Ureter (tissue), 1 donor: ENCODE data around the gene AP3B1. TPM values are rescaled to one million over a fixed set of nuclear protein-coding genes. Genes with fewer than 3 reads are reported as not detected.
"Not testable (repeated sequence)": the region's sequence is repeated elsewhere in the genome, so short reads cannot be mapped to it uniquely, and the experiment has no call there.

Experiments used
- DNase-seq: peaks from one replicate; pipeline ENCODE4 v3.0.0-alpha.2; 2020; ENCODE audit warnings: low spot score
- total RNA-seq: library from RNA; stranded (reverse); gene quantifications from one replicate; pipeline ENCODE4 v1.2.4, GENCODE V29; 2023
- donor health status: DM: yes; HTN: yes; CAD: no.

AP3B1 gene
- total RNA-seq, 1 donor from 2014 or later, result 53.2 TPM

GRCh38 chr5:78065663-78066062 lies 228.8 kb downstream of the AP3B1 start:
- DNase-seq, result no peak

GRCh38 chr5:78064941-78065472 lies 229.5 kb downstream of the AP3B1 start:
- DNase-seq, result no peak

GRCh38 chr5:78063495-78063894 lies 231.0 kb downstream of the AP3B1 start:
- DNase-seq, result no peak

- DNase-seq, result no peak
These were observed 231.9 kb downstream of the AP3B1 start for GRCh38 chr5:78062645-78063044.

GRCh38 chr5:78060421-78060820 lies 234.1 kb downstream of the AP3B1 start:
- no peak for DNase-seq

GRCh38 chr5:78058625-78059024 lies 235.9 kb downstream of the AP3B1 start:
- no peak for DNase-seq

GRCh38 chr5:78056901-78057514 lies 237.5 kb downstream of the AP3B1 start:
- DNase-seq, result no peak

GRCh38 chr5:78056053-78056452 lies 238.4 kb downstream of the AP3B1 start:
- DNase-seq, result no peak

GRCh38 chr5:78050888-78051287 lies 243.6 kb downstream of the AP3B1 start:
- no peak for DNase-seq

GRCh38 chr5:78046823-78047222 lies 247.7 kb downstream of the AP3B1 start:
- not testable (repeated sequence) for DNase-seq

GRCh38 chr5:78046006-78046405 lies 248.5 kb downstream of the AP3B1 start:
- no peak for DNase-seq

- DNase-seq, result no peak
These were observed 252.7 kb downstream of the AP3B1 start for GRCh38 chr5:78041805-78042204.

GRCh38 chr5:78025540-78025939 lies 269.0 kb downstream of the AP3B1 start:
- DNase-seq, result no peak

GRCh38 chr5:78019744-78020143 lies 274.8 kb downstream of the AP3B1 start:
- no peak for DNase-seq

GRCh38 chr5:78016863-78017529 lies 277.5 kb downstream of the AP3B1 start:
- no peak for DNase-seq

GRCh38 chr5:78009937-78010527 lies 284.5 kb downstream of the AP3B1 start:
- no peak for DNase-seq

- DNase-seq, result no peak
These were observed 286.0 kb downstream of the AP3B1 start for GRCh38 chr5:78008356-78008967.

- no peak for DNase-seq
These were observed 287.3 kb downstream of the AP3B1 start for GRCh38 chr5:78007233-78007632.

GRCh38 chr5:78006449-78006848 lies 288.0 kb downstream of the AP3B1 start:
- DNase-seq, result no peak

- no peak for DNase-seq
These were observed 289.3 kb downstream of the AP3B1 start for GRCh38 chr5:78005021-78005785.

- no peak for DNase-seq
These were observed 289.9 kb downstream of the AP3B1 start for GRCh38 chr5:78004559-78004958.

- DNase-seq, result no peak
These were observed 290.6 kb downstream of the AP3B1 start for GRCh38 chr5:78003919-78004318.
